ENCODE measurements around the gene AHNAK2.

- TF ChIP-seq, protein P1, sequence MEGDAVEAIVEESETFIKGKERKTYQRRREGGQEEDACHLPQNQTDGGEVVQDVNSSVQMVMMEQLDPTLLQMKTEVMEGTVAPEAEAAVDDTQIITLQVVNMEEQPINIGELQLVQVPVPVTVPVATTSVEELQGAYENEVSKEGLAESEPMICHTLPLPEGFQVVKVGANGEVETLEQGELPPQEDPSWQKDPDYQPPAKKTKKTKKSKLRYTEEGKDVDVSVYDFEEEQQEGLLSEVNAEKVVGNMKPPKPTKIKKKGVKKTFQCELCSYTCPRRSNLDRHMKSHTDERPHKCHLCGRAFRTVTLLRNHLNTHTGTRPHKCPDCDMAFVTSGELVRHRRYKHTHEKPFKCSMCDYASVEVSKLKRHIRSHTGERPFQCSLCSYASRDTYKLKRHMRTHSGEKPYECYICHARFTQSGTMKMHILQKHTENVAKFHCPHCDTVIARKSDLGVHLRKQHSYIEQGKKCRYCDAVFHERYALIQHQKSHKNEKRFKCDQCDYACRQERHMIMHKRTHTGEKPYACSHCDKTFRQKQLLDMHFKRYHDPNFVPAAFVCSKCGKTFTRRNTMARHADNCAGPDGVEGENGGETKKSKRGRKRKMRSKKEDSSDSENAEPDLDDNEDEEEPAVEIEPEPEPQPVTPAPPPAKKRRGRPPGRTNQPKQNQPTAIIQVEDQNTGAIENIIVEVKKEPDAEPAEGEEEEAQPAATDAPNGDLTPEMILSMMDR (IDR thresholded peaks at IDR 0.05; ENCODE audit: insufficient read depth, low read length, poor library complexity, severe bottlenecking) = no peak
- TF ChIP-seq EZH2phosphoT487 (conservative IDR thresholded peaks at IDR 0.05; ENCODE audit: low read length) = no peak
Observed at GRCh38 chr14:105023144-105023543, 45.0 kb upstream of the AHNAK2 start.
